GM12872 (cell line): ENCODE data around the gene MRPS18C.

ENCODE experiments used
- TF ChIP-seq, protein P1 (sequence below): IDR thresholded peaks from 3 replicates; pipeline ENCODE4 v1.5.1; 2011; ENCODE audit warnings: low read depth, mild to moderate bottlenecking, low read length, moderate library complexity; ENCODE audit not compliant: insufficient read depth

Gene MRPS18C

GRCh38 chr4:83504503-83504902 is 48.6 kb downstream of the MRPS18C start:
- TF ChIP-seq, protein P1, sequence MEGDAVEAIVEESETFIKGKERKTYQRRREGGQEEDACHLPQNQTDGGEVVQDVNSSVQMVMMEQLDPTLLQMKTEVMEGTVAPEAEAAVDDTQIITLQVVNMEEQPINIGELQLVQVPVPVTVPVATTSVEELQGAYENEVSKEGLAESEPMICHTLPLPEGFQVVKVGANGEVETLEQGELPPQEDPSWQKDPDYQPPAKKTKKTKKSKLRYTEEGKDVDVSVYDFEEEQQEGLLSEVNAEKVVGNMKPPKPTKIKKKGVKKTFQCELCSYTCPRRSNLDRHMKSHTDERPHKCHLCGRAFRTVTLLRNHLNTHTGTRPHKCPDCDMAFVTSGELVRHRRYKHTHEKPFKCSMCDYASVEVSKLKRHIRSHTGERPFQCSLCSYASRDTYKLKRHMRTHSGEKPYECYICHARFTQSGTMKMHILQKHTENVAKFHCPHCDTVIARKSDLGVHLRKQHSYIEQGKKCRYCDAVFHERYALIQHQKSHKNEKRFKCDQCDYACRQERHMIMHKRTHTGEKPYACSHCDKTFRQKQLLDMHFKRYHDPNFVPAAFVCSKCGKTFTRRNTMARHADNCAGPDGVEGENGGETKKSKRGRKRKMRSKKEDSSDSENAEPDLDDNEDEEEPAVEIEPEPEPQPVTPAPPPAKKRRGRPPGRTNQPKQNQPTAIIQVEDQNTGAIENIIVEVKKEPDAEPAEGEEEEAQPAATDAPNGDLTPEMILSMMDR, result no peak

DNA sequence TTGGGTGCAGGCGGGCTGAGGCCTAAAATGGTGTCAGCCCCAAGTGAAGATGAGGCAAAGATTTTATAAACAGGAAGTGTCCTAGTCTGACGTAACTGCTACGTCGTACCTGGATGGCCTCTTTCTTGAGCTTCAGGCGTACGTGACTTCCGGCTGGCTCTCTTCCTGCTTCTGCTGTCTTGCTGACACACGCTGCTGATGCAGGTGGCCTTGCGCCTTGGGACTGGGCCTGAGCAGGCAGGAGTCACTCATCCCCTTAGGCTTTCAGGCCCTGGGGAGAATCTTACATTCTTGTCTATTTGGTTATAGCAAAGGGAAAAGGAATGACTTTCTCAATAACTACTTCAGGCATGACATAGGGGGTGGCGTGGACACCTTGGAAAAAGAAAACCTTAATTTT is 49.1 kb downstream of the MRPS18C start:
- TF ChIP-seq, protein P1, result no peak

DNA sequence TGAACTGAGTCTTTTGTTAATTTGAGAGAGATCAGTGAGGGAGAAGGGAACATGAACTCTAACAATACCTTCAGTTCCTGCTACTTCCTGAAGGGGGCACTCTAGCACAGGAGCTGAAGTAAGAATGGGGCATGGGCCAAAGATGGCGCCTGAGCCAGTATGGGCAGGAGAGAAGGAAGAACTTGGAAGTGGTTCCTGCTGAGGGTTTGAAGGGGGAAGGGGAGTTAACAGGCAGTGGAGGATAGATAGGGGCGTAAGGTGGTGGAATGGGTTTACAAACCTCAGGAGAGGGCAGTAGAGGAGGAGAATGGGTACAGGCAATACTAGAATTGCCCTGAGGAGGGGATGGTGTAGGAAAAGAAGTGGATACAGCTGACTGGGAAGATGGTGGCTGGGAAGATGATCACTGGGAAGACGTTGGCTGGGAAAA is 53.3 kb downstream of the MRPS18C start:
- TF ChIP-seq, protein P1, result peak; percentile 72

DNA sequence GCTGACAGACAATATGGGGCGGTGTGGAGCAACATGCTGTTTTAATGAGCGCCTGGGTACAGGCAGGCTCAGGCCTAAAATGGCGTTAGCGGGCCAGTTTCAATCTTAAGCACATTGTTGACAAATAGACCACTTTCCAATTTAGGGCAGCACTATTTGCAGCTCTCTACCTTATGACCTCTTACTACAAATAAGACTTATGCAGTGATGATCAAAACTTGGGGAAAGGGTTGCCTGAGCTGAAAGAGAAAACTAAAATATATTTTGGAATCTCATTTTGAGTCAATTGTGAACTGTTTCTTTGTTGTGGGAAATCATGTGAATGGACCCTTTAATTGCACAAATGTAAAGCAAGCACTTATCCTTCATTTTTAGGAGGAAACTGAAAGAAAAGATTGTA is 54.6 kb downstream of the MRPS18C start:
- TF ChIP-seq, protein P1, result no peak
